Activated effector memory CD4-positive, alpha-beta T cell treated with anti-CD3 and anti-CD28 coated beads, Interleukin-2, amount 50 U/mL, for 16 hours (primary cell): ENCODE measurements around the gene LDLRAD4.

Experiments
- DNase-seq: peaks from one replicate; pipeline ENCODE4 v3.0.0-alpha.2; 2020

The LDLRAD4 gene

DNA sequence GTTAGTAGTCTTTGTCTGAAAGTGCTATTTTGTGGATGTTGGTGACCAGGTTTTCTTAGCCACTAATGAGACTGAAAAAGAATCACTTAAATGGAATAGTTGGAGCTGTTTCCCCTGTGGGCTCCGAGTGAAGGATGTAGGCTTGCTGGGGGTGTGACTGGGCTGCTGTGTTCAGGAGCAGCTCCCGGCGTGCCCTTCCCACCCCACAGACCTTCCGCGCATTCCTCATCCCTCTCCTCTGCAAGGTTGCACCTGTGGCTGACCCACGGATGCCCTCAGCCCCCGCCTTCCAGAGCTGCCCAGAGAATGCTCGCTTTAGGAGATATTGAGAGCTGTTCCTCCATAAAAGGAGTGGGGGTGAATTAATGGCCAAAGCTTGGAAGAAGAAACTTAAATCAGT, 174.3 kb downstream of the LDLRAD4 start:
- peak; percentile 47 for DNase-seq

DNA sequence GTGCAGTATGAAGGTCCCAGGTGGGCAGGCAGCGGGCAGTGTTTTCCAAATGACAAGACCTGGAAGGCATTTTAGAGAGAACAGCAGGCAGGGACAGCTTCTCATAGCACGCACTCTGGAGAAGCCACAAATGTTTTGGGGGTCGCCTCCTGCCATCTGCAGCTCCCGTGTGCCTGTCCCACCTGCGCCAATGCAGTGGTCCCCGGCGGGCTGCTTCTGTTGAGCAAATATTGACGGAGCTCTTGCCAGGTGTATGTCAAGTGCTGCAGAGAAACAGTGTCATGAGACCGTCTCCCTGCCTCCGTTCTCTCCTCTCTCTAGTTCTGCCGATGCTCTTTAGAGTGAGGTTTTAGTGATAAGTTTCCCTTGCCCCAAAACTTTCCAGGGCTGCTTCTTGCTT, 174.8 kb downstream of the LDLRAD4 start:
- DNase-seq, result peak; percentile 46

DNA sequence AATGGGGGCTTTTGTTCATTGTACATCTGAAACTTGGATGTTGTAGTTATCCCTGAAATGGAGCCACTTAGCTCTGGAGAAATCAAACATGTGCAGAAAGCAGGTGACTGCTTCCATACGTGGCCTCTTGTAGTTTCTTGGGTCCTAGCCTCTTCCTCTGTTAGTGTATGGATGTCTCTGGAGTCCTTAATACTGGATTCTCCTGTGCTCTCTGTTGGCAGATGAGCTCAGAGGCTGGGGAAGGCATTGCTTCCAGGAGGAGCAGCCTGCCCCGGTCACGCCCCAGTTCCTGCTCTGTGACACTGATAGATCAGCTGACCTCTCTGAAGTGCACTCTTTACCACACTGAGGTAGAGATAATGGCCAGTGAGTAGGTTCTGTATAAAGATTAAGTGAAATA, 176.2 kb downstream of the LDLRAD4 start:
- DNase-seq, result no peak

DNA sequence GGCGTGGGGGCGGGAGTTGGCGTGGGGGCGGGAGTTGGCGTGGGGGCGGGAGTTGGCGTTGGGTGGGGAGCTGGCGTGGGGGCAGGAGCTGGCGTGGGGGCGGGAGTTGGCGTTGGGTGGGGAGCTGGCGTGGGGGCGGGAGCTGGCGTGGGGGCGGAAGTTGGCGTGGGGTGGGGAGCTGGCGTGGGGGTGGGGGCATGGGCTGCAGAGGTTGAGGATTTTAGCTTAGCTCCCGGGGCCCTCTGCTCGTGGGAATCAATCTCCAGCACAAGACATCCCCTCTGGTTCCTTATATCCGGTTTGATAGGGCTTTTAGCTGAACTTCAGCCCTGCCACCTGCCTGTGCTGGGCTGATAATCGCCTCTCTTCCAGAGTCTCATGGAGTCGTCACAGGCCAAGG, 177.0 kb downstream of the LDLRAD4 start:
- DNase-seq, result no peak

DNA sequence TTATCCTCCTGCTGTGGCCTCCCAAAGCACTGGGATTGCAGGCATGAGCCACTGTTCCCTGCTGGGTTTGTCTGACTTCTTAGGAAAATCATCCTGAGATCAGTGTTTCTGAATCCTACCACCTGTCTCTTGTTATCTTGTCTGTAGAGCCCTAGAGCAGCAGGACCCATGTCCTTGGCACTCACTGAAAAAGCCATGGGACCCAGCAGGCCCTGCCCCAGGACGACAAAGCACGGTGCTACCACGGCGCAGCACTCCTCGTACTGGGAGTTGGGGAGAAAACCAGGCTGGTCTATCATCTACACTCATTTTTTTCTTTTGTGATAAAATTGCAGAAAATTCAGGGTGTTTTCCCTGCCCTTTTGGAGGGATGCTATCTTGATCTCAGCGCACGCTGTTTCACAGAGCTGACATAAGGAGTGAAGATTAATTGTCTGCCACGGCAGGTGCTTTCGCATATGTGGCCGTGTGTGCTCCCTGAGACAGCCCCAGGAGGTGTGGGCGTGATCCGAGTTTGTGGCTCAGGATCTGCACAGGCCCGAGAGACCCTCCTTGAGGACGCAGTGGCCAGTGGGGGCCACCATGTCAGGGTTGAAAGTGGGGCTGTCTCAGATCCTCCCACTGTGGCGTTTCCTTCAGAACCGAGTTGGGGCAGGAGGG, 179.1 kb downstream of the LDLRAD4 start:
- no peak for DNase-seq

DNA sequence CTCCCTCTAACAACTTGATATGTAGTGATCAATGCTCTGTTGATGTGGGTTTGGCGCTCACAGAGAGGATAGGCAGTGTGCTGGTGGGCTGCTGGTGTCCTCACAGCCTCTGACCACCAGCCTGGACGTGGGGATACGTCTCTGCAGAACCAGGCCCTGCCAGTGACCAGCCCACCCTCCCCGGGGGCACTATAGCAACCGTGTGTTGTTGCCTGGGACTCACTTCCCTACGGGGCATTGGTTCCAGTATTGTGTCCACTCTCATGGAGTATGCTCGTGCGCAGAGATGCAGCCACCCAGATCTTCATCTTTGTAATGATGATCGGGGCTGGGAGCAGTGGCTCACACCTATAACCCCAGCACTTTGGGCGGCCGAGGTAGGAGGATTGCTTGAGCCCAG, 180.1 kb downstream of the LDLRAD4 start:
- DNase-seq, result no peak

DNA sequence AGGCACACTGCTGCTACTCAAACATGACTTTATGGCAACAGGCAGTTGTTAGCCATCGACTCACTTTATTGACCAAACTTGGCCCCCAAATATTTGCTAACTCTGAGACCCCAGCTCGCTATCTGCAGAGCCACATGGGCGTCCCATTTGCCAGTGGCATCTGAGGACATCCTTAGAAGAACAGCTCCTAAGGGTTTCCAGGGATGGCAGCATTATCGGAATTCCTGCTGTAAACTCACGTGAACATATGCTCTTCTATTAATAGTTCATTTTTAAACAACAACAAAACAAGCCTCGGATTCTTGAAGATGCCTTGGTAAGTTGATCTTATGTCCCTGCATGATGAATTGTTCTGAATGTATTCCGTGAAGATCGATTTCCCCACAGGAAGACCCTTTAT, 181.0 kb downstream of the LDLRAD4 start:
- no peak for DNase-seq

DNA sequence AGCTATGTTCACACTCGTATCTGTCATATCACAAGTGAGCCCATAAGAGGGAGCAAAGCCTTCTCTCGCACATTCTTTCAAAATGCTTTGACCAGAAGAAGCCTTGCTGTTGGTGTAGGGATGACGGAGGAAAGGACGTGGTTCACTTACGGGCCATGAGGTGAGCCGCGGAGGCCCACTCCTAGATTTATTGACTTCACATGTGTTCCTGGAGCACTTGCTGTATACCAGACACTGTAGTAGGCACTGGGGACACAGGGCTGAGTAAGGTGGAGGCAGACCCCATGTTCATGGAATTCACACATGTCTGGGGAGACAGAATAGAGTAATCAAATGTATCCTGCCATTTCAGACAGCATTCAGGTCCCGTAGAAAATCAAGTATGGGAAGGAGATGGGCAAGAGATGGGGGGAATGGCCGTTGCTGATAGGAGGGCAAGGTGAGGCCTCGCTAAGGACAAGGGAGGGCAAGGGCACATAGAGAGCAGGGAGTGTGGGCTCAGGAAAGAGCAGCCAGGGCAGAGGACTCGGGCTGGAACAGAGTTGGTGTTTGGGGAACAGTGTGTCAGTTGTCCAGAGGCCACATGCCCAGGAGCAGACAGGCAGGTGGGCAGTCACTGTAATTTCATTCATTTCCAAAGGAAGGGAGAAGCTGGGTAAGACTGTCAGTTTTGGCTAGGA, 182.2 kb downstream of the LDLRAD4 start:
- DNase-seq, result no peak

DNA sequence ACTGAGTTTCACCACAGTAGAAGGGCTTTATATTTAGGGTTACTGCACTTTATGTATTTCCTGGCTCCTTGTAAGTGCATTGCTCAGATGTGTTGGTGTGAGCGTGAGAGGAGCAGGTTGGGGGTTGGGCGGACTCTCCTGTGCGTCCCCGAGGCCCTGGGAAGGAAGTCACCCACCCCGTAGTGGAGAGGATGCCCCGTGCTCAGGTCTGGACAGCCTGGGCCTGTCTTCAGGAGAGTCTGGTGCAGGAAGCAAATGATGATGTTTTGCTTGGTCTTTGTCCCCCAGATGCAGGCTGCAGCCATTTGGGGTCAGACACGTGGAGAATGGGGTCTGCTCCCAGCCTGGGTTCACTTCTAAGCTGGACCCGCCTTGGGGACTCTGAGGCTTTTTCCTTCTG, 182.8 kb downstream of the LDLRAD4 start:
- no peak for DNase-seq

DNA sequence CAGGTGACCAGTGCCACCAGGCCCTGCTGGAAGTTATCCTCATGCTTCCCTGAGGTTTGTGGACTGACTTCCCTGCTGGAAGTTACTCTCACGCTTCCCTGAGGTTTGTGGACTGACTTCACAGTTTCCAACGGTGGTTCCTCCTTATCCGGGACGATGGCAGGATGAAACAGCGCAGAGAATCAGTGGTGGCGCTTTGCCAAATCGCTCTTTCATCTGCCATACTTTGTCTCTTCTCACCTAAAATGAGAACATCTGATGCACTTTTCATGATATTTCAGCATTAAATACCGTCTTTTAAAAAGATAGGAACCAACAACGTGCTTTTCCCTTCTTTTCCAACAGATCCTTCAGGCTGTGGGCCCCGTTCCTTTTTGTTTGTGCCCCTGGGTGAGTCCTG, 183.3 kb downstream of the LDLRAD4 start:
- DNase-seq, result no peak

DNA sequence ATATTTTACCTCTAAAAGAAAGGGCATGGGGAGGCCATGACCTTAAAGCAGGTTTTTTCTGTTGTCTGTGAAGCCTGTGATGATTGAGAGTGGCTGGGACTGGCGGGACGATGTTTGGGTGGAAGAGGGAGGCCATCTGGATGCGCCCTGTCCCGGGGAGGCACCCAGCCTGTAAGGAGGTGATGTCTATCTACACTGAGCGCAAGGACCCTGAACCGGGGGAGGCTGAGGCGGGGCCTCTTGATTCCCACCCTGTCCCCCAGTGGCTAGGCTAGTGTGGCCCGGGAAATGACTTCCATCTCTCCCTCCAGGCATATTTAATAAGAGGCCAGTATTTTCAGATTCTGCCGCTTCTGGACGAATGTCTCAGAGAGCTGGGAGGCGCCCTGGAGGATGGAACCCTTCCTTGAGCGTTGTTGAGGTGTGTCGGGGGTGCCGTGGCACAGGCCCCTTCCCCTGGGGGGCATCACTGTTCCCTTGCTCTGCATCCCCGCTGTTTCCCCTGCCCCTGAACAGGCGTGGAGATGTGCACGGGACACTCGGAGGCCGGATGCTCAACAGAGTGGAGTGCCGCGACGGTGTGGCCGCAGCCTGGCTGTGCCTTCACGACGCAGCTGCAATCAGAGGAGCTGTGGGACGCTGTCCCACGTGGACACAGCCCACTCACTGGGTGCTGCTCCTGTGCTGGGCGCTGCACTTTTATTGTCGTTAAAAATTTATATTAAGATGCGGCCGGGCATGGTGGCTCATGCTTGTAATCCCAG, 185.4 kb downstream of the LDLRAD4 start:
- DNase-seq, result peak; percentile 43

DNA sequence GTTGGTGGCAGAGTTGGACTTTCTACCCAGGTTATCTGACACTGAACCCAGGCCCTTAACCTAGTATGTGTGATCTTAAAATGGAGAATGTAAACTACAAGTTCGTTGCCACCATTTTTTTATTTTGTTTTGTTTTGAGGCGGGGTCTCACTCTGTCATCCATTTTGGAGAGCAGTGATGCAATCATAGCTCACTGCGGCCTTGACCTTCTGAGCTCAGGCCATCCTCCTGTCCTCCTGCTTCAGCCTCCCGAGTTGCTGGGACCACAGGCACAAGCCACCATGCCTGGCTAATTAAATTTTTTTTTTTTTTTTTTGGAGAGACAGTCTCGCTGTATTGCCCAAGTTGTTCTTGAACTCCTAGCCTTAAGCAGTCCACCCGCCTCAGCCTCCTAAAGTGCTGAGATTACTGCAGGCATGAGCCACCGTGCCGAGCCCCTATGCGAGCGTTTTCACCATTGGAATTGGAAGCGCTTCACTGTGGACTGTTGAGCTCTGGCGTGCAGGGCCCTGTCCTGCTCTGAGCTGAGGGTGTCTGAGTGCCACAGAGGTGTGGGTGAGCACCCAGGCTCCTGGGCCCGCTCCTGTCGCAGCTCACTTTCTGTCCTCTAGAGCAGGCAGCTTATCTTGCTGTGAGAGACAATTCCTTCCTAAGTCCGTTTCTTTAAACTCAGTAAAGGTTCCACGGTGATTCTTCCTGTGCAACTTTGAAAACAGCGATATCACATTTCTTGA, 186.9 kb downstream of the LDLRAD4 start:
- peak; percentile 28 for DNase-seq

DNA sequence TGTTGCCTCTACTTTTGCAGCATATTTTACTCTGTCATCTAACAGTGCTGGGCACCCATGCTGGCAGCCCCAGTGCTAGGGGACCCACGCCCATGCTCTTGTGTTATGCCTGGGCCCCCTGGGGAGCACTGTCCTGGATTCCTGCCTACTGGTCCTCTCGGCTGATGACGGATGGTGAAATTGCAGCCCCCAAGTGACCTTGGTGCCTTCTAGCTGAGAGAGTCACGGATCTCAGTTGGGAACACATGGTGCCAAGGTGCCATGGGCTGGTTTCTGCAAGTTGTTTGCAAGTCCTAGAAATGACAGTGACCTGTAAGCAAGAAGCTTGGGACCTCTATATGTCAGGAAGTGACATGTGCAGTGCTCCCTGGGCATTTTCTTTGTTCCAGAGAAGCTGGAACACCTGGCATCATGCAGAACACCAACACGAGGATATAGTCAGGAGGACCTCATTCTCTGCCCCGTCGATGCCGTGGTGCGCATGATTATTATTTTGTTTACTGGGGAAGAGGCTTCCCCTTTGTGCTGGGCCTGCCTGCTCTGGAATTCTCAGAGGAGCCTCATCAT, 187.6 kb downstream of the LDLRAD4 start:
- no peak for DNase-seq

DNA sequence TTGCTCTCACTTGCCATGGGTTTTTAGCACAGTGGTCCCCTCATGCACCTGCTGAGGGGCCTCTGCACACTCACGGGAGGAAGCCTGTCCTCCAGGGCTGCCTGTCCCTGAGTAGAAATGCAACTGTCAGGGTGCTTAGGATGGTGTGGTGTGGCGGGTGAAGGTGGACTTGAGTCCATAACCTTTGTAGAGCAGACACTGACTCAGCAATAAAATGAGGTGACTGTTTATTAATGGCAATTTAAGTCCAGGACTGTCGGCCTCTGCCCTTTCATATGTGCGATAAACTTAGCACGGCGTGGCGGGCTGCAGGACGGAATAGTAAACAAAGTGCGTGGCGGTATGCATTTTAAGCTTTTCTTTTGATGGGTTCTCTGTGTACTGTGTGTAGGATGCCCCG, 188.2 kb downstream of the LDLRAD4 start:
- no peak for DNase-seq

DNA sequence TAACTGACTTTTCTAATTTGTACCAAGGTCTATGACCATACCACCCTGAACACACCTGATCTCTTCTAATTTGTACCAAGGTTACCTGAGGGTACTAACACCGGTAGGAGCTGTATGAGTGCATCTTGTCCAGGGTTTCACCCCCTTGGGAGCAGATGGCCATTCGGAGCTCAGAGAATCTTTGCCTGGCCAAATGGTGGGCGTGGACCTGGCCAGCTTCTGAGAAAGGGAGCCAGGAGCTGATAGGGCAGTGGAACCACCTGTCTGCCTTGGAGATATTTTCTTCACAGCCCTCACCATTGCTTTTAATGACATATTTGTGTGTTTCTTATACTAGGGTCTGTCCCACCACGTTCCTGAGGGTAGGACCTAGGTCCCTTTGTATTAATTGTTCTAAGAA, 188.9 kb downstream of the LDLRAD4 start:
- no peak for DNase-seq

DNA sequence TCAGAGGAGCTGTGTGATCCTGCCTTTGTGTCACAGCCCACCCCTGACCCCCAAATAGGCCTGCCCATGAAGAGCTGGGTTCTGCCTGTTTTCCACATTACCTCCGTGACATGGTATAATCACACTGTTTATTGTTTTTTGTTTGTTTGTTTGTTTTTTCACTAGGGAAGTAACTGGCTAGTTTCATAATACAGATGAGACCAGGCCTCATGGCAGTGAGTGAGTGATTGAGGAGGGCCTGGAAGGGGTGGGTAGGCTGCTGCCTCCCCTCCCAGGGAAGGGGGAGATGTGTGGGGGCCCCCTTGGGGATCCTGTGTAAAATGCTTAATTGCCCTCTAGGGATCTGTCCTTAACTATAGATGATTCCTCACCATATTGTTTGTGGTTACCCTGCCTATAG, 190.5 kb downstream of the LDLRAD4 start:
- DNase-seq, result no peak

DNA sequence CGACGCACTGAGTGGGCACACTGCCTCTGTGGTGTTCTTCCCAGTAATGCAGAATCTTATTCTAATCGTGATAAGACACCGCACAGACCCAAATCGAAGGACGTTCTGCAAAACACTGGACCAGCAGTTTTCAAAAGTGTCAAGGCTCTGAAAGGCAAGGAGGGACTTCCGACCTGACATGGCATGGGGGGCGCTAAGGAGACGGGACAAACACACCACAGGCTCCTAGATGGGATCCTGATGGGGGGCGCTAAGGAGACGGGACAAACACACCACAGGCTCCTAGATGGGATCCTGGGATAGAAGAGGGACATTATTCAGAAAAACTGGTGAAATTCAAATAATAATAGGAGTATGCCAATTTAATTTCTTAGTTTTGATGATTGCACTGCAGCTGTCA, 191.4 kb downstream of the LDLRAD4 start:
- DNase-seq, result no peak

DNA sequence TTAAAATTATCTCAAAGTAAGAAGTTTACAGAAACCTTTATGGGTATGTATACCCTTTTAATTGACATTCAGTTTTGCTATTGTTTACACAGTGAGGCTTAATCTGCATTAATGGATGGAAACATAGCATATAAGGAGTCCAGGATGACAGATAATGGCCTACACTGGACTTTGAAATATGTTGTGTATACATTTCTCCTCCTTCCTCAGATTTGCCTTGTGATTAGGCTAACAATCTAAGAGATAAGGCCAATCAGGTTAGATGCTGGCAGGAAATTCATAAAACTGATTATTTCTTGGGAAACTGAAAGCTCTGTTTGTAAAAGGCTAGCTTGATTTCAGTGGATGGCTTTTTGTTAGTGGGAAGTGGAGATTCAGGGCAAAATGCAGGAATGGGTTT, 191.9 kb downstream of the LDLRAD4 start:
- DNase-seq, result no peak

DNA sequence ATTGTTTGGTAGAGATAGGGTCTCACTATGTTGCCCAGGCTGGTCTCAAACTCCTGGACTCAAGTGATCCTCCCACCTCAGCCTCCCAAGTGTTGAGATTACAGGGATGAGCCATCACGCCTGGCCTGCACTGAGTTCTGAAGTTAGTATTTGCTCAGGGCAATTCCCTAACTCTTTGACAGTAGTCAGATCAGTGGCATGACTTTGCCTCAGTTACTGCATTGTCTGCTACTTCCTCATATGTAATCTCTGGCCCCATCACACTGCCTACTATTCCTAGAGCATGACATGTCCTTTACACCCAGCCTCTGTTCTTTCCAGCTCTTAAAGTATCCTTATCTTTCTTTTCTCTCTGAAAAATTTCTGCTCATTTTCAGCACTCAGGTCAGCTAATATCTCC, 193.5 kb downstream of the LDLRAD4 start:
- no peak for DNase-seq

DNA sequence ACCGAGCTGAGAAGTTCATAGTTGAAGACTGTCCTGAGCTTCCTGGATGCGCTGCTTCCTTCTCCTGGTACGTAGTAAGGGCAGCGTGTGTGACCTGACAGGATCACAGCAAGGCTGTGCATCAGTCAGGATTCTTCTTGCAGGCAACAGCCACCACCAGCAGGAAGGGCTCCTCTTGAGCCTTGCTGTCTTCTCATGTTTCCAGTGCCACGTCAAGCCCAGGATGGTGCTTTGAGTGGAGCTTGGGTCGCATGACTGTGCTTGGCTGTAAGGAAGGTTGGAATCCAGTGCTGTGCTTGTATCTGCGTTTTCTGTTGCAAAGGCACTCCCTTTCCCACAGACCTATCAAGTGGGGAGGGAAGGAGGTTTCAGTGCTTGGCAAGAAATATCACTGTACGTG, 194.3 kb downstream of the LDLRAD4 start:
- no peak for DNase-seq

DNA sequence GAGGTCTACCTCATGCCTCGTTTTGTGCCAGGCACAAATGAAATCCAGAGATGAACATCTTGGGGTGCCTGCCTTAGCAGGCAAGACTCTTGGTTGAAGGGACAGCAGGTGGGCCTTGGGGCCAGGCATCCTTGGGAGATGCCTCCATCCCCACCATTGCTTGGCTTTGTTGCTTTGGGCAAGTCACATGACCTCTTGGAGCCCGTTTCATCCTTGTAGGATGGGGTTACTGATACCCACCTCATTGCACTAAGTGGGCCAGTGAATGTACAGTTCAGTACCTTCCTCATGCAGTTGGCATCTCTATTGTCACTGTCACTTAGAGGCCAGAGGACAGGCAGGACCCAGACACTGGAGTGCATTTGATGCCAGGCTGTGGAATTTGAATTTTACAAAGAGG, 195.5 kb downstream of the LDLRAD4 start:
- no peak for DNase-seq

DNA sequence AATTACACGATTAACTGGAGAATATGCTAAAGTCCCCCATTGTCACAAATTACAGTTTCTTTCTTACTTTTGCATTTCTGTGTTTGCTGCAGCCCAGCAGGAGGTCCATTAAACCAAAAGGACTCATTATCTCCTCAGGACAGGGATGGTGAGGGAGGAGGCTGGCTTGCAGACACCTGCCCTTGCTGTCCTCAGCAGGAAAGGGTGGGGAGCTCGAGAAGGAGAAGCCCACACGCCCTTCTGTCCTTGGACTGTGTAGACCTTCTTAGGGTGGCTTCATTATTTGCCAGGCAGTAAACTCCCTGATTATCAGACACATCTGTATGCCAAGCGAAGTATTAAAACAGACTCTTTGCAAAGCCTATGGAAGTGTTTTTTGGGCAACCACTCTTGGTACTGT, 196.0 kb downstream of the LDLRAD4 start:
- DNase-seq, result no peak

DNA sequence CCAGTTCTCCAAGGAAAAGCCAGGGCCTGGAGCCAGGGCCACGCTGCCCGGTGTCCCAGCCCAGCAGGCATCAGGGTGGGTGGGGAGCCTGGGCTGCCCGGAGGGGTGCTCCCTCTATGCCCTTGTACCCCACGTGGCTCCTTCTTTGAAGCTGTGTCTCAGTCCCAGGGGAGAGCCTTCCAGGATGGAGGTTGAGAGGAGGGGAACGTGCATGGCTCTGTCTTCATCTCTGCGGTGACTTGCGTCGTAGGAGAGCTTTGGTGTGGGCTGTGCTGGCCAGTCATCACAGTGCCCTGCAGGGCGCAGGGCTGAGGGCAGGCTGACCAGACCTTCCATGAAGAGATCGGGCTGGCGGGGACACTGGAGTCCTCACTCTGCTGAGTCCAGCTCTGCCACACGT, 197.2 kb downstream of the LDLRAD4 start:
- DNase-seq, result no peak
